Endothelial cell of umbilical vein (primary cell): ENCODE data around the gene ANKLE2. TPM values are rescaled to one million over a fixed set of nuclear protein-coding genes. Genes with fewer than 3 reads are reported as not detected.

ENCODE experiments used
- BruUV-seq: library from RNA; stranded (reverse); fragments of 400-500 nt; replicated peaks from 2 replicates; lab custom pipeline; 2021; lab: Mats Ljungman, UMichigan
- CTCF ChIA-PET: fragments of 300-600, 350-600 bp; sonication (Branson Sonifier 250); formaldehyde crosslinking; loops from one replicate; lab custom pipeline; 2021; ENCODE audit warnings: antibody characterized with exemption, inconsistent platforms; lab: Charles Lee
- POLR2A ChIA-PET: fragments of 300-600, 350-600 bp; sonication (Branson Sonifier 250); formaldehyde crosslinking; loops from one replicate; lab custom pipeline; 2021; ENCODE audit warnings: antibody characterized with exemption, inconsistent platforms; lab: Charles Lee
- DNase-seq: peaks from one replicate; pipeline ENCODE4 v3.0.0-alpha.2; 2011; ENCODE audit warnings: low read depth, low spot score
- FAIRE-seq: peaks from 2 replicates; lab custom pipeline; 2011; peaks lifted over from hg19 to GRCh38; lab: Jason Lieb, UNC
- H2AFZ ChIP-seq: 2 replicates; pipeline ENCODE4 v1.6.0; 2012; ENCODE audit warnings: low read depth, low read length, control low read depth, inconsistent platforms
- H3K27ac ChIP-seq: 2 replicates; pipeline ENCODE4 v1.5.1; 2011; ENCODE audit warnings: low read depth, mild to moderate bottlenecking, control low read depth, low read length, moderate library complexity; ENCODE audit not compliant: insufficient read depth
- H3K27me3 ChIP-seq, 2 experiments: 2 replicates each; pipeline versions ENCODE4 v1.6.0 to v1.6.1; 2011; ENCODE audit warnings: low read length in 2 of 2, mixed read lengths in 1 of 2; ENCODE audit not compliant: control insufficient read depth in 2 of 2, insufficient read depth in 2 of 2
- H3K36me3 ChIP-seq, 2 experiments: 2 replicates in 1 of 2; 3 replicates in 1 of 2; pipeline ENCODE4 v1.5.1; 2011; ENCODE audit warnings: low read length in 2 of 2, mild to moderate bottlenecking in 1 of 2, moderate library complexity in 1 of 2; ENCODE audit not compliant: control insufficient read depth in 2 of 2, insufficient read depth in 2 of 2; ENCODE audit errors: extremely low read depth in 1 of 2
- H3K4me1 ChIP-seq: 3 replicates; pipeline ENCODE4 v1.5.1; 2011; ENCODE audit warnings: mild to moderate bottlenecking, low read length; ENCODE audit not compliant: control insufficient read depth, insufficient read depth; ENCODE audit errors: extremely low read depth
- H3K4me2 ChIP-seq: 2 replicates; pipeline ENCODE4 v1.6.1; 2011; ENCODE audit warnings: low read length, control low read depth, mixed read lengths; ENCODE audit not compliant: insufficient read depth
- H3K4me3 ChIP-seq, 3 experiments: fragments of 200-600 bp in 1 of 3; sonication (generic), shearing (Covaris generic) in 1 of 3; replicated peaks in 1 of 3; 2 replicates each; pipeline ENCODE4 v1.5.1; 2011 to 2016; ENCODE audit warnings: control low read depth in 3 of 3, low read length in 3 of 3, mild to moderate bottlenecking in 2 of 3, inconsistent platforms in 1 of 3, low read depth in 1 of 3, moderate library complexity in 1 of 3; ENCODE audit not compliant: insufficient read depth in 1 of 3
- H3K79me2 ChIP-seq: 2 replicates; pipeline ENCODE4 v1.6.0; 2012; ENCODE audit warnings: low read length, inconsistent platforms; ENCODE audit not compliant: control insufficient read depth, insufficient read depth
- H3K9ac ChIP-seq: replicated peaks from 2 replicates; pipeline ENCODE3; 2011; ENCODE audit warnings: low read length, control low read depth; ENCODE audit not compliant: insufficient read depth; ENCODE audit errors: extremely low read depth
- H3K9me1 ChIP-seq: replicated peaks from 3 replicates; pipeline ENCODE4 v1.6.0; 2011; ENCODE audit warnings: mild to moderate bottlenecking, low read length; ENCODE audit not compliant: control insufficient read depth, insufficient read depth; ENCODE audit errors: extremely low read depth
- H3K9me3 ChIP-seq: replicated peaks from 2 replicates; pipeline ENCODE4 v1.5.1; 2012; ENCODE audit warnings: low read length, inconsistent platforms; ENCODE audit not compliant: control insufficient read depth, insufficient read depth
- H4K20me1 ChIP-seq: replicated peaks from 2 replicates; pipeline ENCODE3; 2011; ENCODE audit warnings: mild to moderate bottlenecking, low read length; ENCODE audit not compliant: control insufficient read depth, insufficient read depth; ENCODE audit errors: extremely low read depth
- CTCF ChIP-seq, 2 donors: IDR thresholded peaks; 1 replicate in 1 of 2; 2 replicates in 1 of 2; pipeline ENCODE4 v1.5.1; 2011; ENCODE audit warnings: low read length in 2 of 2, mild to moderate bottlenecking in 2 of 2, moderate library complexity in 2 of 2, control low read depth in 1 of 2, inconsistent platforms in 1 of 2, low read depth in 1 of 2; ENCODE audit not compliant: insufficient read depth in 1 of 2; ENCODE audit errors: extremely low read depth in 1 of 2
- EZH2 ChIP-seq: IDR thresholded peaks from 2 replicates; pipeline ENCODE4 v1.6.1; 2012; ENCODE audit warnings: borderline replicate concordance, low read depth, mild to moderate bottlenecking, moderate library complexity, low read length, inconsistent platforms; ENCODE audit not compliant: severe bottlenecking
- FOS ChIP-seq: IDR thresholded peaks from 2 replicates; pipeline ENCODE4 v1.6.1; 2011; ENCODE audit warnings: mild to moderate bottlenecking, low read length, moderate library complexity, borderline replicate concordance; ENCODE audit not compliant: insufficient read depth
- GATA2 ChIP-seq: IDR thresholded peaks from 2 replicates; pipeline ENCODE4 v1.7.0; 2011; ENCODE audit warnings: low read depth, mild to moderate bottlenecking, moderate library complexity, mixed read lengths, low read length; ENCODE audit not compliant: insufficient read length, insufficient read depth
- JUN ChIP-seq: IDR thresholded peaks from 2 replicates; pipeline ENCODE4 v1.6.1; 2011; ENCODE audit warnings: borderline replicate concordance, low read depth; ENCODE audit not compliant: insufficient read length, insufficient read depth
- MAX ChIP-seq: IDR thresholded peaks from 2 replicates; pipeline ENCODE4 v1.6.1; 2011; ENCODE audit not compliant: insufficient read depth, insufficient read length
- MYC ChIP-seq: IDR thresholded peaks from one replicate; pipeline ENCODE4 v1.6.1; 2011; ENCODE audit warnings: mild to moderate bottlenecking, low read depth, low read length
- POLR2A ChIP-seq: IDR thresholded peaks from 2 replicates; pipeline ENCODE4 v1.6.1; 2012; ENCODE audit warnings: low read depth, mild to moderate bottlenecking, control low read depth, low read length
- POLR2AphosphoS5 ChIP-seq: IDR thresholded peaks from 2 replicates; pipeline ENCODE4 v1.6.1; 2012; ENCODE audit warnings: low read depth, mild to moderate bottlenecking, control low read depth, low read length, moderate library complexity; ENCODE audit not compliant: insufficient read depth
- dilution Hi-C: fragments of 300-500 bp; cut with MboI; formaldehyde crosslinking; loops from one replicate; pipeline ENCODE4 v1.15.0; 2019; ENCODE audit warnings: low sequenced_read_pairs; ENCODE audit not compliant: extremely low pct_ligation_motif_present
- intact Hi-C: fragments of 100-400 bp; cut with micrococcal nuclease; formaldehyde crosslinking; loops from one replicate; pipeline ENCODE4 v1.10.0; 2022
- polyA plus RNA-seq, 4 experiments: library from polyadenylated mRNA; depleted of rRNA in 3 of 4; stranded (reverse) in 3 of 4; unstranded in 1 of 4; fragments of >200 nt; gene quantifications; 2 replicates each; pipeline versions ENCODE4 v1.2.1 to v1.2.3, GENCODE V29; 2011 to 2012; ENCODE audit warnings: missing spikeins in 1 of 4
- total RNA-seq: library from RNA; stranded (reverse); gene quantifications from 2 replicates; pipeline ENCODE4 v1.2.3, GENCODE V29; 2021

Gene ANKLE2
- total and polyA plus RNA-seq, 2 donors (not counting 3 experiments of a cell fraction or from before 2014, with no cell fraction given), result 75.8 to 112 TPM

GRCh38 chr12:132730353-132730752 lies 31.3 kb downstream of the ANKLE2 start:
- ChIA-PET POLR2A (no interaction called here), CTCF (no interaction called here)
- TF ChIP-seq CTCF (IDR thresholded peaks at IDR 0.05; ENCODE audit: extremely low read depth in 1 of 2, insufficient read depth in 1 of 2, low read depth in 1 of 2, low read length in 2 of 2) (no peak), MYC (no peak), POLR2A (no peak), EZH2 (no peak), GATA2 (no peak), FOS (no peak), JUN (no peak), MAX (no peak), POLR2AphosphoS5 (no peak)
- dilution Hi-C loops (no loop called here), intact Hi-C loops (no loop called here)
- H3K4me1 ChIP-seq, result no peaks in the 10 kb centered on the region
- H3K79me2 ChIP-seq, result peaks cover 6% of the 10 kb centered on the region
- H2AFZ ChIP-seq, result no peak overlapping the region
- no TSS peak for BruUV-seq
- DNase-seq (no peak), FAIRE-seq (no peak)
- H3K9ac ChIP-seq, result no peak overlapping the region
- no peak overlapping the region for H3K4me3 ChIP-seq
- no peaks in the 10 kb centered on the region for H4K20me1 ChIP-seq
- H3K9me1 ChIP-seq, result no peaks in the 10 kb centered on the region
- no peak overlapping the region for H3K27ac ChIP-seq
- H3K4me2 ChIP-seq, result no peak overlapping the region
- peaks cover 28 to 51% of the 10 kb centered on the region in 2 experiments for H3K36me3 ChIP-seq
- no peaks in the 10 kb centered on the region for H3K27me3 ChIP-seq
- H3K9me3 ChIP-seq, result no peaks in the 10 kb centered on the region
